NCI-H2107 (cell line): ENCODE measurements around the gene R3HDM2.
"Not testable (repeated sequence)": the region's sequence is repeated elsewhere in the genome, so short reads cannot be mapped to it uniquely, and the experiment has no call there.

Experiments used
- DNase-seq: peaks from one replicate; lab custom pipeline; 2025; lab: John Stamatoyannopoulos, UW

R3HDM2 gene

GRCh38 chr12:57452937-57453509 is 22.2 kb upstream of the R3HDM2 start:
- DNase-seq = no peak

DNA sequence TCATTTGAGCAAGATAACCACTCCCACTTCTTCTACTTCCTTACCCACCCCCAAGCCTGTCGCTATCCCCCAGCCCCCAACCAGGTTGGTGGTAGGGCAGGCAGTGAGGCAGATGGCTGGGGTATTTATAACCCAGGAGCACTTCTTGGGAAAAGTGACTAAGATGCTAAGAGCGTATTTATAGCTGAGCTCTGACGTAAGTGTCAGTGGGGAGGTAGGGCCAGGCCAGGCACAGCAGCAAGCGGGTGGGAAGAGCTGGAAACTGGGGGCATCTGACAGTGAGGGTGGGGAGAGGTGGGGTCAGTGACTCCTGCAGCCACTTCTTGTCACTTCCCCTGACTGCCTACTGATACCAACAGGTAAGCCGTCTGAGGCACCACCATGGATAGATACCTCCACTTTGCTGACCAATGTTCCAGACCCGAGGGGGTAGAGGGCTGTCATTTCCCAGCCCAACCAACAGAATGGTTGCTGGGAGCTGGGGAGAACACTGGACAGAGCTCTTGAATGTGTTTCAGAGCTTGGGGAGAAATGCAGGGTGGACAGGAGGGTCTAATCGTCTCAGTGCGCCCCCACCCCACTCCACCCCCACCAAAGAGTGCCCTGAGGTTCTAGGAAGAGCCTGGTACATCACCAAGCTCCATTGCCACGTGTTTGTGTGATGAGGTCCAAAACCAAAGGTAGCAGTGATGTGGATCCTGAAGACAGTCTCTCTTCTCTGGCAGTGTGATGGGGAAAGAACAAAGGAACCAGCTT is 21.5 kb upstream of the R3HDM2 start:
- DNase-seq = no peak

DNA sequence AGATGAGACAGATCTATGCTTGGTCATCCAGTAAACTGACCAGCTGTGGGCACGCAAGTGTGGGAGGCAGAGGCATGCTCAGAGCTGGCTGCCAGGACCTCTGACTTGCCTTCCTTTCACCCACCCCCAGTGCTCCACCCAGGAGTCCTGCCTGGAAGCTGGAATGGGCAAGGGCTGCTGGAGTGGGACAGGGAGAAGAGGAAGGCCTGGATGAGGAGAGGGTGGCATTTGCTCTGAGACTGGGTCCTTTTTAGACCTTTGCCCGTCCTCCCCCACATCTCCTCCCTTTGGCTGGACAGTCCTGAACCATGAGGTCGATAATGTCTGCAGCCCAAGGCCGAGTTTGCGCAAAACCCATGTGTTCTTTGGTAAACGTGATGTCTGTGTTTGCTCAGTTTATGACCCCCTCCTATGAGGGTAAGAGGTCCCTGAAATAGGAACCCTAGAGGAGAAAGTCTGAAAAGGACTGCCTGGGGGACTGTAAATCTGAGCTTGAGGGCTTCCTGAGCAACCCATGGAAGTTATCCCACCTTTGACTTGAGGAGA is 20.5 kb upstream of the R3HDM2 start:
- DNase-seq = no peak

DNA sequence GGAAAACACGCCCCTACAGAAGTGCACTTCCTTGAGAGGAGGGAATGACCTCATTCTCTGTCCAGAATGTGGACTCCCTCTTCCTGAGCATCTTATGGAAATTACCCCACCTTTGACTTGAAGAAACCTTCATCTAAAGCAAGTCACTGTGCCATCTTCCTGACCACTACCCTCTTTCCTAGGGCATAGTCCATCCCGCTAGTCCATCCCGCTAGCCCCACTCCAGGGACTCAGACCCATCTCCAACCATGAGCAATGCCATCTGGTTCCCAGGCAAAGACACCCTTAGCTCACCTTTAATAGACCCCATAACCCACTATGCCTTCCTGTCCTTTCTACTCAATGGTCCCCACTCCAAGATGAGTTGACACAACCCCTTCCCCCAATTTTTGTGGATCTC is 19.2 kb upstream of the R3HDM2 start:
- DNase-seq = no peak

GRCh38 chr12:57449375-57449774 is 18.5 kb upstream of the R3HDM2 start:
- no peak for DNase-seq

- DNase-seq = no peak
Measured at GRCh38 chr12:57448669-57449068, 17.8 kb upstream of the R3HDM2 start.

DNA sequence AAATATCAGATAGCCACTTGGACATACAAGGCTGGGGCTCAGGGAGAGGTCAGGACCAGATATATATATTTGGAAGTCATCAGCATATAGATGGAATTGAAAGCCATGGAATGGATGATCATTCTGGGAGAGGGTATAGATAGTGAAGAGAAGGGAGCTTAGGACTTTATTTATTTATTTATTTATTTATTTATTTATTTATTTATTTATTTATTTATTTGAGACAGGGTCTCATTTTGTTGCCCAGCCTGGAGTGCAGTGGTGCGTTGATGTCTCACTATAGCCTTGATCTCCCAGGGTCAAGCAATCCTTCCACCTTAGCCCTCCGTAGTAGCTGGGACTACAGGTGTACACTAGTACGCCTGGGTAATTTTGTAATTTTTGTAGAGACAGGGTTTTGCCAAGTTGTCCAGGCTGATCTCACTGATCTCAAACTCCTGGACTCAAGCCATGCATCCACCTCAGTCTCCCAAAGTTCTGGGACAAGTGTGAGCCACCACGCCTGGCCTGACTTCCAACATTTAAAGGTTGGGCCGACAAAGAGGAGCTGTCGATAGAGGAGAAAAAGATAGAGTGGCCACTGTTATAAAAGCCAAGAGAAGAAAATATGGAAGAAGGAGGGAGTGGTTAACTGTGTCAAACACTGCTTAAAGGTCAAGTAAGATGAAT is 15.6 kb upstream of the R3HDM2 start:
- DNase-seq = no peak

- no peak for DNase-seq
Measured at GRCh38 chr12:57444744-57445143, 13.9 kb upstream of the R3HDM2 start.

DNA sequence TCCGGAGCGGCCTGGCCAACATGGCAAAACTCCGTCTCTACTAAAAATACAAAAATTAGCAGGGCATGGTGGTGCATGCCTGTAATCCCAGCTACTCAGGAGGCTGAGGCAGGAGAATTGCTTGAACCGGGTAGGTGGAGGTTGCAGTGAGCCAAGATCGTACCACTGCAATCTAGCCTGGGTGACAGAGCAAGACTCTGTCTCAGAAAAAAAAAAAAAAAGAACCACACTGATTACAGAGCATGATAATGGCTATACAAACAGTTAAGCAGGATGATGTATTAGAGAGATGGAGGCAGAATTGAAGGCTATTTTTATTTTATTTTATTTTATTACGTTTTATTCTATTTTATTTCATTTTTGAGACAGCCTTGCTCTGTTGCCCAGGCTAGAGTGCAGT is 13.5 kb upstream of the R3HDM2 start:
- DNase-seq = not testable (repeated sequence)

DNA sequence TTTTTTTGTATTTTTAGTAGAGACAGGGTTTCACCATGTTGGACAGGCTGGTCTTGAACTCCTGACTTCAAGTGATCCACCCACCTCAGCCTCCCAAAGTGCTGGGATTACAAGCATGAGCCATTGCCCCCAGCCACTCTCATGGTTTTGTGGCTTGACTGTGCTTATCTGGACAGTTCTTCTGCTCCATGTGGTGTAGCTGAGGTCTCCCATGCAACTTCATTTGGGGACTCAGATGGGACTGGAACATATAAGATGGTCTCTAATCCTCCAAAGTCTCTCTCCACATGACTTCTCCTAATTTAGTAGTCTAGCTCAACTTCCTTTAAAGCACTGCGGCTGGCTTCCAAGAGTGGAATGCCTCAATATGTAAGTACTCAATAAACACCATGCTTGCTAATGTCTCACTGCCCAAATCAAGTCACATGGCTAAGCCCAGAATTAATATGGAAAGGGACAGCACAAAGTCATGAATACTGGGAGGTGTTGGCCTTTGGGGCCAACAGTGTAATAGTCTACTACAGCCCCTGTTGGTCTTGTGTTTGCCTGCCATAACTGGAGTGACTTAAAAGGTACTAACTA is 11.1 kb upstream of the R3HDM2 start:
- no peak for DNase-seq

- not testable (repeated sequence) for DNase-seq
Measured at GRCh38 chr12:57441393-57441792, 10.6 kb upstream of the R3HDM2 start.

DNA sequence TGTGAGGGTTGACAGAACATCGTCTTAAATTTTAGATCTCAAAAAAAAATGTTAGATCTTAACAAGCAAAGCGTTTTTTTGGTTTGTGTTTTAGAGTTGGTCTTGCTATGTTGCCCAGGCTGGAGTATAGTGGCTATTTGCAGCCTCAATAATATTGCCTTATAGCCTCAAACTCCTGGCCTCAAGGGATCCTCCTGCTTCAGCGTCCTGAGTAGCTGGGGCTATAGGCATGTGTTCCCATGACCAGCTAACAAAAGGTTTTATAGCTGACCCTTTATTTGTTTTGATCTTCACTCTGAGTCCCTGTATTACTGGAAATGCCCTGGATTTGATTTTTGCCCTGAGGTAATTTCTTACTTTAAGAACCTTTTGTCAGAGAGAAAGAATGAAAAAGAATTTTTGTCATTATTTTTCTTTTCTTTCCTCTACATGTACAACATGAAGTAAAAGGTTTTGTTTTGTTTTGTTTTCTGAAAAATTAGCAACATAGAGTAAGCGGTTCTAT is 9.0 kb upstream of the R3HDM2 start:
- no peak for DNase-seq

- DNase-seq = no peak
Measured at GRCh38 chr12:57438400-57438799, 7.6 kb upstream of the R3HDM2 start.

- DNase-seq = no peak
Measured at GRCh38 chr12:57435293-57435692, 4.5 kb upstream of the R3HDM2 start.

DNA sequence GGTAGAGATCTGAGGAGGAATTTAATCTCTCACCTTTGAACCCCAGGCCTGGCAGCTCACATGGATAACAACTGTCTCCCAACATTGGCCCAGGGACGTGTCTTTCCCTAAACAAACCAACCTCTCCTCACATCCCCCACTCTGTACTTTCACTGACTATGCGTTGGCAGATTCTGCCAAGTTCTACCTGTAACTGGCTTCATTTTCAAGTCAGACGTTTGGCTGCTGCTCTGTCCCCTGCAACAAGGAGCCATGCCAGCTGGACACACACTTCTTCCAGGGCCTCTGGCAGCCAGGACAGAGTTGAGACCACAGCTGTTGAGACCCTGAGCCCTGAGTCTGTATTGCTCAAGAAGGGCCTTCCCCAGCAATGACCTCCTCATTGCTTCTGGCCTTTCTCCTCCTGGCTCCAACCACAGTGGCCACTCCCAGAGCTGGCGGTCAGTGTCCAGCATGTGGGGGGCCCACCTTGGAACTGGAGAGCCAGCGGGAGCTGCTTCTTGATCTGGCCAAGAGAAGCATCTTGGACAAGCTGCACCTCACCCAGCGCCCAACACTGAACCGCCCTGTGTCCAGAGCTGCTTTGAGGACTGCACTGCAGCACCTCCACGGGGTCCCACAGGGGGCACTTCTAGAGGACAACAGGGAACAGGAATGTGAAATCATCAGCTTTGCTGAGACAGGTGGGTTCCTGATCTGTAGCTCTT is 3.8 kb upstream of the R3HDM2 start, which contains the start of gene INHBC:
Gene INHBC (plus strand): TSS at position 268 of the 707 bp plus-strand sequence. CDS start 103 bp downstream, at position 371.
- DNase-seq = no peak

DNA sequence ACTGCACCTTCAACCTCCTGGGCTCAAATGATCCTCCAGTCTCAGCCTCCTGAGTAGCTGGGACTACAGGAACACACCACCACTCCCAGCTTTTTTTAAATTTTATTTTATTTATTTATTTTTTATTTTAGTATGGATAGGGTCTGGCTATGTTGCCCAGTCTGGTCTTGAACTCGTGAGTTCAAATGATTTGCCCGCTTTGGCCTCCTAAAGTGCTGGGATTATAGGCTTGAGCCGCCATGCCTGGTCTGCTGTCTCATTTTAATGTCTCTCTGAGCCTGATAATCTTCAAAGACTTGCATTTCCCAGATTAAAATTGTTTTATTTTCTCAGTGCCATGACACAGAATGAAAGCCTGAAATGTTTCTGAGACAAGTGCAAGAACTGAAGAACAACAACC is 2.5 kb upstream of the R3HDM2 start:
- DNase-seq = no peak

- no peak for DNase-seq
Measured at GRCh38 chr12:57431654-57432188, 878 bp upstream of the R3HDM2 start.

DNA sequence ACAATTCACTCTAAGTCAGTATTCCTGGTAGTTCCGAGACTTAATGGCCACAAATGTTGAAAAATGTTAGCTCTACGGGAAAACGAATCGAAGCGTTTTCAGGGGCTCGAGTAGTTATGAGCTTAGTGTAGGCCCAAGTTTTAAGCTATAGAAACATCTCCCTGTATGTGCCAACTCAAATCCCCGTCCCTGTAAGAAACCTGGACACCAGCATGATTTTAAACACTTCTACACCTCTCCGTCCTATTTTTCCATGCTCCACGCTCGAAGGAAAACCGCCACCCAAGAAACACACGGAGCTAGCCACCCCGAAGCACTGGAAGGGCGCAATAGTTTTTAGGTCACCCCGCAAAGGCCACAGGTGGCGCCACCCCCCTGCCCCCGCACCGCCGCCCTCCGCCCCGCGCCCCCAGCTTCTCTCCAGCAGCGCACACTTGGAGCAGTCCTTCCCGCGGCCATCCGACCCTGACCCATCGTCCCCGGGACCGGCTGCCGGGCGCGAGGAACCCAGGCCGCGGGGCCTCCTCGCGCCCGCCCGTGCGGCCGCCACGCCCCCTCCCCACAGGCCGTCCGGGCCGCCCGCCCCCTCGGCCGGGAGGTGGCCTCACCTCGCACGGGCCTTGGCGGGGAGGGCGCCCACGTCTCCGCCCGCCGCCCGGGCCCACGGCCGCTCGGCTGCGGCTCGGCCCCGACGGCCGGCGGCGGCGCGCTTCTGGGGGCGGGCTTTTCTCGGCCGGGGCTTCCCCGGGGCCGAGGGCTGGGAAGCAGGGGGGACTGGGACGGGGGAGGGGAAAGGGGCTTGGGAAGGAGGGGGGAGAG is 522 bp downstream of the R3HDM2 start:
- no peak for DNase-seq

- no peak for DNase-seq
Measured at GRCh38 chr12:57429473-57430111, 1.3 kb downstream of the R3HDM2 start.

DNA sequence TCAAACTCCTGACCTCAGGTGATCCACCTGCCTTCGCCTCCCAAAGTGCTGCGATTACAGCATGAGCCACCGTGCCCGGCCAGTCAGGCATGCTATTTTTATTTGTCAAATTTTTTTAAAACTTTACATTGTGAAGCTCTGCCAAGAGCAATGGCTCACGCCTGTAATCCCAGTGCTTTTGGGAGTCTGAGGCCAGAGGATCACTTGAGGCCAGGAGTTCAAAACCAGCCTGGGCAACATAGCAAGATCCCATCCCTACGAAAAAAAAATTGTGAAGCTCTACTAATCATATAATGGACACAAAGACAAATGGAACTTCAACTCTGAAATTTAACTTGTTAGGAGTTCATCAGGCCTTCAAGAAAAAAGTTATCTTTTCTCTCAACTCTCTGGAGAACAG is 1.9 kb downstream of the R3HDM2 start:
- DNase-seq = no peak
